A204.1 (cell line): ENCODE data around the gene MRPL48.
A peak's percentile ranks its signal among the peaks of the same experiment; 100 is the strongest.
"Not testable (repeated sequence)": the region's sequence is repeated elsewhere in the genome, so short reads cannot be mapped to it uniquely, and the experiment has no call there.

Experiments used
- FAIRE-seq: peaks from 2 replicates; lab custom pipeline; 2012; peaks lifted over from hg19 to GRCh38; lab: Jason Lieb, UNC

The MRPL48 gene

DNA sequence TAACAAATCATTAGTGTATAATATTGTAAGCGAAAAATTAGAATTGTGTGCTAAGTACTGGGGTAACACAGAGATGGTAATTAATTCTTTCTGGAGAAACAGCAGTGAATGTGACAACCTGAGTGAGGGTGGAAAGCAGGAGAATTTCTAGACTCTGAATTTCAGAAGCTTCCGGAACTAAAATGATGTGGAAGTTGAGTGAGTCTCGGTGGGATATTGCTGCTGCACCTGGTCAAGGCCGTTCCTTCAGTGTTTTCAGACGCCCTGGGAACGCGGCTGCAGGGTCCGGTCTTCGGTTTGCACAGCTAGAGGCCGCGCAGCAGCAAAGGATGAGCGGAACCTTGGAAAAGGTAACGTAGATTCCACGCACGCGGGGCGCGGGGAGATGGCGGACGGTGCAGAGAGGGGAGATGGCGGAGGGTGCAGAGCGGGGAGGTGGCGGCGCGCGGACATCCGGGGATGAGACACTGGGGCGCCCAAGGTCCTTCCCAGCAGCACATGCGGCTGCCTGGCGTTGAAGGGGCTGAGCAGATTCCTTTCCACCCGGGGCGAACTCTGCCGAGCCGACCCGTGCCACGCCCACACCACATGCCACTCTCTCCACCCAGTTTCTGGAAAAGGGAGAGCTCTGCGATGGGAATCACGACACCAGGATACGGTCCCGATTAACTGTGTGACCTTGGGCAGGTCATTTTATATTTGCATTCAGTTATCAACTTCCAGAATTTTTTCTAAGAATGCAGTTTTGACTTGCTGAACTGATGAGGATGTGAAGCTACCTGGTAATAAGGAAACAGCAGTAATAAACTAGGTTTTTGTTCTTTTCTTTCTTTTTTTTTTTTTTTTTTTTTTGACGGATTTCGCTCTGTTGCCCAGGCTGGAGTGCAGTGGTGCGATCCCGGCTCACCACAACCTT, at the start of gene MRPL48:
Gene MRPL48, plus strand, starts transcription at position 232 of the 916 bp plus-strand sequence. Its CDS starts 98 bp downstream, at position 330.
- FAIRE-seq = peak; percentile 93

DNA sequence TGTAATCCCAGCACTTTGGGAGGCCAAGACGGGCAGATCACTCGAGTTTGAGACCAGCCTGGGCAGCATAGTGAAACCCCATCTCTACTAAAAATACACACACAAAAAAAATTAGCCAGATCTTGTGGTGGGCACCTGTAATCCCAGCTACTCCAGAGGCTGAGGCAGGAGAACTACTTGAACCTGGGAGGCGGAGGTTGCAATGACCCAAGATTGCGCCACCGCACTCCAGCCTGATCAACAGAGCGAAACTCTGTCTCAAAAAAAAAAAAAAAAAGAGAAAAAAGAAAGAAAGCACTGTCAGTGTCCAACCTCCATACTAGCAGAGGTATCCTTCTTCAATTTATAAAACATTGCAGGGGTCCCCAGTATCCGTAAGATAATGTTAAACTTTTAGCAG, 44.6 kb upstream of the MRPL48 start:
- no peak for FAIRE-seq

GRCh38 chr11:73746701-73747100, 41.0 kb upstream of the MRPL48 start:
- no peak for FAIRE-seq

DNA sequence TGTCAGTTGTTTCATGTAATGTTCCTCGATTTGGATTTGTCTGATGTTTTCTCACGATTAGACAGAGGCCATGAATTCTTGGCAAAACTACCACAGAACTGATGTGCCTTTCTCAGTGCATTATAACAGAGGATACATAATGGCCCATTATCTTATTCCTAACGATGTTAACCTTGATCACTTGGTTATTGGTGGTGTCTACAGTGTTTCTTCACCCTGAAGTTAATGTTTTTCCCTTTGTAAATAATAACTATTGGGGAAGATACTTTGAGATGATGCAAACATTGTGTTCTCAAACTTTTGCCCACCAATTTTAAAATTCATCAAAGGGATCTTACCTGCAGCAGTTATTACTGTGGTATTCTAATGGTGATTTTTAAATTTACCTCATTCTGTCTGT, 39.9 kb upstream of the MRPL48 start:
- no peak for FAIRE-seq

DNA sequence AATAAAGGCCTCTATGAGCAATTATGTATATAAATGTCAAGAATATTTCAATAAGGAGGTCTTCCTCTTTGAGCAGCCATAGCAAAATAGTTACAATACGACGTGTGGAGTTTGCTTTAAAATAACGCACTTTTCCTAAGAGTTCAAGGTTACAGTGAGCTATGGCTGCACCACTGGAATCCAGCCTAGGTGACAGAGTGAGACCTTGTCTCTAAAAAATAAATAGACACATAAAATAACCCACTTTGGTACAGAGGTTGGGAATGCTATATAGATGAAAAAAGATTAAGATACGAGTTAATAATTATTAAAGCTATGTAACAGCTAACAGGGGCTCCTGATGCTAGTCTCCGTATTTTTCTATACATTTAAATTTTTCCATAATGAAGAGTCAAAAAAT, 39.4 kb upstream of the MRPL48 start:
- no peak for FAIRE-seq

DNA sequence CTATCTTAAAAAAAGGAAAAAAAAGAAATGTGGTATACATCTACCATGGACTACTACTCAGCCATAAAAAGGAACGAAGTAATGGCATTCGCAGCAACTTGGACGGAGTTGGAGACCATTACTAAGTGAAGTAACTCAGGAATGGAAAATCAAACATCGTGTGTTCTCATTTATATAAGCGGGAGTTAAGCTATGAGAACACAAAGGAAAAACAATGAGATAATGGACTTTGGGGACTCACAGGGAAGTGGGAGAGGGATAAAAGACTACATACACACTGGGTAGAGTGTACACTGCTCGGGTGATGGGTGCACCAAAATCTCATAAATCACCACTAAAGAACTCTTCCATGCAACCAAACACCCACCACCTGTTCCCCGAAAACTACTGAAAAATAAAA, 38.6 kb upstream of the MRPL48 start:
- no peak for FAIRE-seq

GRCh38 chr11:73750228-73750627, 37.4 kb upstream of the MRPL48 start:
- FAIRE-seq = no peak

DNA sequence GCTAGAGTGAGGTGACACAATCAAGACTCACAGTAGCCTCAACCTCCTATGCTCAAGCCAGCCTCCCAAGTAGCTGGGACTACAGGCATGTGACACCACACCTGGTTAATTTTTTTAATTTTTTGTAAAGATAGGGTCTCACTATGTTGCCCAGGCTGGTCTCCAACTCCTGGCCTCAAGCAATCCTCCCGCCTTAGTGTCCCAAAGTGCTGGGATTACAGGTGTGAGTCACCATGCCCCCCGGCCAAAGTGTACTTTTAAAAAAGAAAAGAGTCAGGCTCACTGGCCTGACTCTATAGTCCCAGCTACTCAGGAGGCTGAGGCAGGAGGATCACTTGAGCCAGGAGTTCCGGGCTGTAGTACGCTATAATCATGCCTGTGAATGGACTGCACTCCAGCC, 36.8 kb upstream of the MRPL48 start:
- FAIRE-seq = not testable (repeated sequence)

DNA sequence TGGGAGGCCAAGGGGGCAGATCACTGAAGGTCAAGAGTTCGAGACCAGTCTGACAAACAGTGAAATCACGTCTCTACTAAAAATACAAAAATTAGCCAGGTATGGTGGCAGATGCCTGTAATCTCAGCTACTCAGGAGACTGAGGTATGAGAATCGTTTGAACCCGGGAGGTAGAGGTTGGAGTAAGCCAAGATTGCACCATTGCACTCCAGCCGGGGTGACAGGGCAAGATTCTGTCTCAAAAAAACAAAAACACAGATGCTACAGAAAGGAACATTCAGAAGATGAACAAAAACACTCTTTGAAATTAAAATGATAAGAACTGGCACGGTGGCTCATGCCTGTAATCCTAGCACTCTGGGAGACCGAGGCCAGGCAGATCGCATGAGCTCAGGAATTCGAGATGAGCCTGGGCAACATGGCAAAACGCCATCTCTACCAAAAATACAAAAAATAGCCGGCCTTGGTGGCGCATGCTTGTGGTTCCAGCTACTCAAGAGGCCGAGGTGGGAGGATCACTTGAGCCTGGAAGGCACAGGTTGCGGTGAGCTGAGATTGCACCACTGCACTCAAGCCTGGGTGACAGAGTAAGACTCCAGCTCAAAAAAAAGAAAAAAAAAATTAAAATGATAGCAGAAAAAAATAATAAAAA, 35.3 kb upstream of the MRPL48 start:
- FAIRE-seq = no peak

- no peak for FAIRE-seq
These were observed 34.8 kb upstream of the MRPL48 start for GRCh38 chr11:73752903-73753302.

- FAIRE-seq = no peak
These were observed 33.7 kb upstream of the MRPL48 start for GRCh38 chr11:73753938-73754337.

DNA sequence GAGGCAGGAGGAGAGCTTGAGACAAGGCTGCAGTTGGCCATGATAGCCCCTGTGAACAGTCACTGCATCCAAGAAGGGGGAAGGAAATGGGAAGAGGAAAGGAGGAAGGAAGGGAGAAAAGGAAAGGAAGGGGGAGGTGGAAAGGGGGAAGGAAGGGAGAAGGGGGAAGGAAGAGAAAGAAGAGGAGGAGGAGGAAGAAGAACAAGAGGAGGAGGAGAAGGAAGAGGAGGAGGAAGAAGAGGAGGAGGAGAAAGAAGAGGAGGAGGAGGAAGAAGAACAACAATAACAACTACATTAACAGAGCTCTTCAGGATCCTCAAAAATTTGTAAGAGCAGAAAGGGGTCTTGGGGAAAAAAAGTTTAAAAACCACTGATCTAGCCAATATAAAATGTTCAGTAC, 32.0 kb upstream of the MRPL48 start:
- FAIRE-seq = no peak

DNA sequence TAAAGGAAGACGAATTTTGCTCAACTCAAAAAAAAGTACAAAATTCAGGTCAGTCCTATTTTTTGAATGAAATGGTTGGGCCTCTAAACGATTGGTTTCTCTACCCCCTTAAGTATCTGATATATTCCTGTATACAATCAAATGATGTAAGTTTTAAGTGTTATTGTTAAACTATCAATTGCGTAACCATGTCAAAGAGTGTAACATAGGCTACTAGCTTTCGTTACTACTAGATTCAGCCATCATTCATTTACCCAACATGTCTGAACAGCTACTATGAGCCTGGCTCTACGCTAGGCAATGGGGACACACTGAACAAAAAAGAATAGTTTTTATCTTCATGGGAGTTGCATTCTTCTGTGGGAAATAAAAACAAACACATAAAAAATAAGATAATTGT, 30.1 kb upstream of the MRPL48 start:
- FAIRE-seq = no peak

GRCh38 chr11:73758451-73758850, 29.2 kb upstream of the MRPL48 start:
- FAIRE-seq = no peak

GRCh38 chr11:73759610-73760134, 28.0 kb upstream of the MRPL48 start:
- FAIRE-seq = no peak

DNA sequence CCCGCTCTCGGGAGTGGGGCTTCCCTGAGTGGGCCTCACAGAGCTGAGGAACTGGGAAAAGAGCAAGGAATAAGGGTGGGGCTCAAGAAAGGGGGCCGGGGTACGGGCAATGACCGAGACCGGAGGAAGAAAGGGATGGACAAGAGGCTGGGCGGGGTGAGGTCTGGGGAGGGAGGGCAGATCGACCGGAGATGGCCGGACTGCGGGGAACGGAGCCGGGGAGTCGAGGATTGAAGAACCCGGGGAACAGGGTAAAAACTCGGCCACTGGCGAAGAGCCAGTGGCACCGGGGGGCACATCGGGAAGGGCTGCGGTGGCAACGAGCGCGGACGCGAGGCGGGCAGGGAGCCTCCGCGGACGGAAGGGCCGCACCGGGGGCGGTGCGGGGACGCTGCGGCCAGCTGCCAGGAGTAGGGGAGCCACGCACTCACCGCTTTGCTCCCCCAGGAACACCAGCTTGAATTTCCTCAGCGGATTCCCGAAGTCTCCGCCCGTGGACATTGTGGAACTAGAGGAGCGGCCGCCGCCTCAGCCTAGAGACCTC, 27.5 kb upstream of the MRPL48 start:
- FAIRE-seq = no peak

- peak; percentile 94 for FAIRE-seq
These were observed 26.8 kb upstream of the MRPL48 start, which contains the start of gene RAB6A for GRCh38 chr11:73760679-73761402. Gene RAB6A (minus strand): TSS chr11:73761074. CDS start chr11:73760635, 439 bp downstream.

- FAIRE-seq = no peak
These were observed 26.2 kb upstream of the MRPL48 start for GRCh38 chr11:73761403-73761945.

GRCh38 chr11:73762732-73763131, 24.9 kb upstream of the MRPL48 start:
- FAIRE-seq = no peak

- no peak for FAIRE-seq
These were observed 20.9 kb upstream of the MRPL48 start for GRCh38 chr11:73766763-73767162.

GRCh38 chr11:73770811-73771210, 16.9 kb upstream of the MRPL48 start:
- FAIRE-seq = not testable (repeated sequence)
